Astrocyte (in vitro differentiated cells and primary cell): ENCODE results near the gene HPSE2. TPM values are rescaled to one million over a fixed set of nuclear protein-coding genes. Genes with fewer than 3 reads are reported as not detected.

Experiments used
- DNase-seq: peaks from one replicate; pipeline ENCODE4 v3.0.0-alpha.2; 2010; ENCODE audit warnings: low read depth
- FAIRE-seq: peaks from 2 replicates; lab custom pipeline; 2011; peaks lifted over from hg19 to GRCh38; lab: Jason Lieb, UNC
- H2AFZ ChIP-seq: 2 replicates; pipeline ENCODE4 v1.6.0; 2012; ENCODE audit warnings: low read depth, low read length, inconsistent platforms
- H3K27ac ChIP-seq: 2 replicates; pipeline ENCODE4 v1.5.1; 2011; ENCODE audit warnings: low read depth, low read length, inconsistent platforms
- H3K27me3 ChIP-seq: 2 replicates; pipeline ENCODE4 v1.6.0; 2011; ENCODE audit warnings: low read length, inconsistent platforms; ENCODE audit not compliant: insufficient read depth
- H3K36me3 ChIP-seq: 2 replicates; pipeline ENCODE4 v1.5.1; 2011; ENCODE audit warnings: low read length, inconsistent platforms; ENCODE audit not compliant: insufficient read depth
- H3K4me1 ChIP-seq: 2 replicates; pipeline ENCODE4 v1.5.1; 2011; ENCODE audit warnings: low read length, inconsistent platforms; ENCODE audit not compliant: insufficient read depth
- H3K4me2 ChIP-seq: 2 replicates; pipeline ENCODE4 v1.6.0; 2012; ENCODE audit warnings: low read length, inconsistent platforms
- H3K4me3 ChIP-seq: 2 replicates; pipeline ENCODE4 v1.5.1; 2011; ENCODE audit warnings: low read depth, mild to moderate bottlenecking, low read length, inconsistent platforms; ENCODE audit not compliant: insufficient read depth
- H3K79me2 ChIP-seq: 2 replicates; pipeline ENCODE4 v1.6.0; 2012; ENCODE audit warnings: mild to moderate bottlenecking, low read length, inconsistent platforms; ENCODE audit not compliant: insufficient read depth
- H3K9ac ChIP-seq: 2 replicates; pipeline ENCODE4 v1.6.0; 2012; ENCODE audit warnings: mild to moderate bottlenecking, low read length, inconsistent platforms
- H3K9me3 ChIP-seq: 2 replicates; pipeline ENCODE4 v1.5.1; 2012; ENCODE audit warnings: low read depth, mild to moderate bottlenecking, low read length, inconsistent platforms; ENCODE audit not compliant: insufficient read depth
- H4K20me1 ChIP-seq: 2 replicates; pipeline ENCODE4 v1.6.0; 2012; ENCODE audit warnings: low read length, inconsistent platforms; ENCODE audit not compliant: insufficient read depth
- H3K27ac Mint-ChIP-seq: one replicate; pipeline ENCODE4 v1.8.0; 2021; ENCODE audit warnings: mild to moderate bottlenecking, mixed read lengths; ENCODE audit not compliant: unreplicated experiment
- H3K27me3 Mint-ChIP-seq: one replicate; pipeline ENCODE4 v1.8.0; 2021; ENCODE audit warnings: low read depth, mixed read lengths; ENCODE audit not compliant: unreplicated experiment
- H3K36me3 Mint-ChIP-seq: one replicate; pipeline ENCODE4 v1.8.0; 2021; ENCODE audit warnings: low read depth, mixed read lengths; ENCODE audit not compliant: unreplicated experiment
- H3K4me1 Mint-ChIP-seq: one replicate; pipeline ENCODE4 v1.8.0; 2021; ENCODE audit warnings: low read depth, mixed read lengths; ENCODE audit not compliant: unreplicated experiment
- H3K4me3 Mint-ChIP-seq: one replicate; pipeline ENCODE4 v1.8.0; 2021; ENCODE audit warnings: mild to moderate bottlenecking, moderate library complexity, mixed read lengths; ENCODE audit not compliant: unreplicated experiment
- H3K9me3 Mint-ChIP-seq: one replicate; pipeline ENCODE4 v1.8.0; 2021; ENCODE audit warnings: mild to moderate bottlenecking, mixed read lengths; ENCODE audit not compliant: unreplicated experiment
- EZH2 ChIP-seq: IDR thresholded peaks from 2 replicates; pipeline ENCODE4 v1.6.1; 2012; ENCODE audit warnings: mild to moderate bottlenecking, low read length, inconsistent platforms; ENCODE audit not compliant: insufficient read depth
- total RNA-seq: library from RNA; stranded (reverse); gene quantifications from 2 replicates; pipeline ENCODE4 v1.2.1, GENCODE V29; 2021
- TF ChIP-seq, protein P1 (sequence below): IDR thresholded peaks from 2 replicates; pipeline ENCODE4 v1.5.1; 2011; ENCODE audit warnings: low read depth, mild to moderate bottlenecking, inconsistent platforms, low read length, moderate library complexity; ENCODE audit not compliant: insufficient read depth

HPSE2 gene
- total RNA-seq, 1 donor from 2014 or later: 0.14 TPM

DNA sequence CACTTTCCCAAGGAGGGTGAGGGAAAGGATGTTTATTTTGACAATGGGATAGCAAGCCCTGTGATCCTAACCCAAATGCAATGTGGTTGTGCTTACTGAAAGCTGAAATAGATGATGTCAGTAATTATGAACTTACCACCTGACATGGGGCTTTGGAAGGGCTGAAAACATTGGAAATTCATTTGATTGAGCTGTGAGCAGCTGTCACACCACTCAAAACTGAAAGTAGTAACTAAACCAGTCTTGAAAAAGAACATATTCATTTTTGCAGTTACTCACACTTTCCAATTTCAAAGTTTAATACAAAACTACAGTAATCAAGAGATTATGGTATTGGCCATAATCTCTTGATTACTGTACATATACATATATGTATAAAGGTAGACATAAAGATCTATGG is 633.4 kb downstream of the HPSE2 start:
- Histone ChIP-seq H3K36me3 (no peaks in the 10 kb centered on the region), H3K27me3 (no peaks in the 10 kb centered on the region), H3K4me3 (no peak overlapping the region), H3K9ac (no peak overlapping the region), H3K9me3 (peaks cover 3% of the 10 kb centered on the region), H3K4me1 (no peaks in the 10 kb centered on the region), H3K79me2 (no peaks in the 10 kb centered on the region), H3K27ac (no peak overlapping the region), H2AFZ (no peak overlapping the region), H4K20me1 (no peaks in the 10 kb centered on the region), H3K4me2 (no peak overlapping the region)
- Mint-ChIP-seq H3K36me3 (no peaks in the 10 kb centered on the region), H3K4me1 (no peaks in the 10 kb centered on the region), H3K4me3 (no peak overlapping the region), H3K27ac (no peak overlapping the region), H3K27me3 (no peaks in the 10 kb centered on the region), H3K9me3 (peaks cover 5% of the 10 kb centered on the region)
- TF ChIP-seq EZH2: no peak
- TF ChIP-seq, protein P1, sequence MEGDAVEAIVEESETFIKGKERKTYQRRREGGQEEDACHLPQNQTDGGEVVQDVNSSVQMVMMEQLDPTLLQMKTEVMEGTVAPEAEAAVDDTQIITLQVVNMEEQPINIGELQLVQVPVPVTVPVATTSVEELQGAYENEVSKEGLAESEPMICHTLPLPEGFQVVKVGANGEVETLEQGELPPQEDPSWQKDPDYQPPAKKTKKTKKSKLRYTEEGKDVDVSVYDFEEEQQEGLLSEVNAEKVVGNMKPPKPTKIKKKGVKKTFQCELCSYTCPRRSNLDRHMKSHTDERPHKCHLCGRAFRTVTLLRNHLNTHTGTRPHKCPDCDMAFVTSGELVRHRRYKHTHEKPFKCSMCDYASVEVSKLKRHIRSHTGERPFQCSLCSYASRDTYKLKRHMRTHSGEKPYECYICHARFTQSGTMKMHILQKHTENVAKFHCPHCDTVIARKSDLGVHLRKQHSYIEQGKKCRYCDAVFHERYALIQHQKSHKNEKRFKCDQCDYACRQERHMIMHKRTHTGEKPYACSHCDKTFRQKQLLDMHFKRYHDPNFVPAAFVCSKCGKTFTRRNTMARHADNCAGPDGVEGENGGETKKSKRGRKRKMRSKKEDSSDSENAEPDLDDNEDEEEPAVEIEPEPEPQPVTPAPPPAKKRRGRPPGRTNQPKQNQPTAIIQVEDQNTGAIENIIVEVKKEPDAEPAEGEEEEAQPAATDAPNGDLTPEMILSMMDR: no peak
- no peak for DNase-seq
- FAIRE-seq: no peak

DNA sequence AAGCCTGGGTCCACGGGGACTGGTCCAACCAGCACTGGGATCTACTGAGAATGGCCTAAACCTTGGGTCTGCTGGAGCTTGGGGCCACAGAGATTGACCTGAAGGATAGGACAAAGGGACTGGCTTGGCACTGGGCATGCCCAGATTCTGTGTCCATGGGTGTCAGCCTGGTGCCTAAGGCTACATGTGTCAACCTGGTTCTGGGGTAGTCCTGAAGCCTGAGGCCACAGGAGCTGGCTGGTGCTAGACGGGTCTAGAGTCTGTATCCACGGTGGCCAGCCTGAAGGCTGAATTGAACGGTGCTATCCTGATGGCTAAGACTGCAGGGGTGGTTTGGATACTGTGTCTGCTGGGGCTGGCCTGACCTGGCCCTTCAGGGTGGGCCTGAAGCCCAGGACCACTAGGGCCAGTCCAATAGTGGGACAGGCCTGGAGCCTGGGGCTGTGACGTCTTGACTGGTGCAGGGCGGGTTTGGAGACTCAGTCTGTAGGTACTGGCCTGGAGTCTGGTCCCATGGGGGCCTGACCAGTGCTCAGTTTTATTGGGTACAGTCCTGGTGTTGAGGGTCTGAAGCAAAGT is 636.5 kb downstream of the HPSE2 start:
- Histone ChIP-seq H3K4me2 (no peak overlapping the region), H3K36me3 (no peaks in the 10 kb centered on the region), H3K9me3 (peaks cover 3% of the 10 kb centered on the region), H3K9ac (no peak overlapping the region), H3K4me3 (no peak overlapping the region), H3K27ac (no peak overlapping the region), H3K27me3 (no peaks in the 10 kb centered on the region), H2AFZ (no peak overlapping the region), H3K79me2 (no peaks in the 10 kb centered on the region), H4K20me1 (no peaks in the 10 kb centered on the region), H3K4me1 (no peaks in the 10 kb centered on the region)
- Mint-ChIP-seq H3K27ac (no peak overlapping the region), H3K4me1 (no peaks in the 10 kb centered on the region), H3K36me3 (no peaks in the 10 kb centered on the region), H3K4me3 (no peak overlapping the region), H3K27me3 (no peaks in the 10 kb centered on the region), H3K9me3 (peaks cover 5% of the 10 kb centered on the region)
- TF ChIP-seq, protein P1: no peak
- no peak for TF ChIP-seq EZH2
- FAIRE-seq: no peak
- DNase-seq: no peak

DNA sequence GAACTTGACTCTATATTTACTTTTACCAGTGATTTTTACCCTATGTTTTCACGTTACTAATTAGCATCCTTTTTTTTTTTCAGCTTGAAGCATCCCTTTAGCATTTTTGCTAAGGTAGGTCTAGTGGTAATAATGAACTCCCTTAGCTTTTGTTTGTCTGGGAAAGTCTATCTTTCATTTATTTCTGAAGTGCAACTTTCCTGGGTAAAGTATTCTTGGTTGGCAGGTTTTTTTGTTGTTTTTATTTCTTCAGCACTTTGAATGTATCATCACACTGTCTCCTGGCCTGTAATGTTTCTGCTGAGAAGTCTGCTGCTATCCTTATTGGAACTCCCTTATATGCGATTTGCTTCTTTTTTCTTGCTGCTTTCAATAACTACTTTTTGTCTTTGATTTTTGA is 639.2 kb downstream of the HPSE2 start:
- no peak overlapping the region for H3K4me3 ChIP-seq
- no peak overlapping the region for H3K4me2 ChIP-seq
- DNase-seq (no peak), FAIRE-seq (no peak)
- Mint-ChIP-seq H3K27me3 (no peaks in the 10 kb centered on the region), H3K4me1 (no peaks in the 10 kb centered on the region), H3K4me3 (no peak overlapping the region), H3K36me3 (no peaks in the 10 kb centered on the region), H3K27ac (no peak overlapping the region), H3K9me3 (peaks cover 5% of the 10 kb centered on the region)
- H3K27ac ChIP-seq: no peak overlapping the region
- no peaks in the 10 kb centered on the region for H3K79me2 ChIP-seq
- H2AFZ ChIP-seq: no peak overlapping the region
- no peaks in the 10 kb centered on the region for H3K27me3 ChIP-seq
- no peaks in the 10 kb centered on the region for H3K4me1 ChIP-seq
- no peaks in the 10 kb centered on the region for H4K20me1 ChIP-seq
- peaks cover 3% of the 10 kb centered on the region for H3K9me3 ChIP-seq
- TF ChIP-seq EZH2: no peak
- TF ChIP-seq, protein P1: no peak
- no peaks in the 10 kb centered on the region for H3K36me3 ChIP-seq
- H3K9ac ChIP-seq: no peak overlapping the region
